ENCODE data around the gene JAM3. TPM values are rescaled to one million over a fixed set of nuclear protein-coding genes. Genes with fewer than 3 reads are reported as not detected.

Gene JAM3
- total and polyA plus RNA-seq, 10 of the 15 experiments (the other 5 are each of a cell fraction or from before 2014, with no cell fraction given) = 0.04 to 1.1 (median 0.32) TPM; not detected in 1

DNA sequence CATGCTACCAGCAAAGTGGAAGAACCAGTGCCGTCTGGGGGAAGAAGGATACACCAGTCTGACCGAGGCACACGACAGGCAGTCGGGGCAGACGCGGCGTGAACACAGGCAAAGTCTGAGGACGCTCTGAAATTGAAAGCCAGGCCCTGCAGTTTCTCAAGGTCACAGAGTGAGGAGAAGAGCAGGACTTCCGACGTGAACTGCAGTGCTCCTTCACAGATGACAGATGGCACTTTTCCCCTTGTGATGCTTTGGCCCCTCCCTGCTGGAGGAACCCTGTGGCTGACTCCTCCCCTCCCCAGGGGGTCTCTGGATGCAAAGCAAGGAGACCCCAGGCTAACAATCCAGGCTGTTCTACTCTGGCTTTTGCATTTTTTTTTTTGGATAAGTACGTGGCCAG lies 19.6 kb upstream of the JAM3 start (continued):
- TF ChIP-seq RBBP5 (conservative IDR thresholded peaks at IDR 0.05) = no peak

DNA sequence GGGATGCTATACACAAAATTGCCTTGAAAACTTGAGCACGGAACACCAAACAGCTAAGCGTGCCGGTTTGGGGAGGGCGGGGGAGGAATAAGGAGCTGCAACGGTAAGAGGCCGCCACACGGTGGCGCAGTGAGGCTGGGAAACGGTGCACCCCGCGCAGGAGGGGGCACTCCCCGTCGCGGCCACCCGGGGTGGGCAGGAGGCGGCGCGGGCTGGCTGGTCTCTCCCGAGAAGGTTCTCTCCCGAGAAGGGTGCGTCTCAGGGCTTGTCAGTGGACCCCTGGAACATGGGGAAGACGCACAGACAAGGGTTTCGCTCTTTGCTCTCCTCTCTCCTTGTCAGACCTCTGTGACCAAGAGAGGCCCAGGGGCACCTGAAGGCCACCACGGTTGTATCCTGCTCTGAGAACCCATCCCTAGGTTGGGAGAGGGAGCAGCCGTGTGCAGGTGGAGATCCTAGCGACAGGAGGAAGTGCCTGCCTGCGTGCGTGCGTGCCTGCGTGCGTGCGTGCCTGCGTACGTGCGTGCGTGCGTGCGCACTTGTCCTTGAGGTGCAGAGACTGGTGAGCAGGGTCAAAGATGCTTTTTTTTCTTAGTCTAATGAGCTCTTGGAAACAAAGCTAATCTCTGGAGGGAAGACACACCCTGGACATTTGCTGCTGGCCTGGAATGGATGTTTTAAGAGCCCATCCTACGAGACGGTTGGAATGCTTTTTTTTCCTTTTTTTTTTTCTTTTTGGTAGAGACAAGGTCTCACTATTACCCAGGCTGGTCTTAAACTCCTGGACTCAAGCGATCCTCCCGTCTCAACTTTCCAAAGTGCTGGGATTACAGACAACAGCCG lies 18.1 kb upstream of the JAM3 start:
- ATAC-seq (peak; percentile 99), DNase-seq (ENCODE audit: low read depth, low spot score) (no peak), FAIRE-seq (peak; percentile 76)
- Histone ChIP-seq H3K79me2 (ENCODE audit: control insufficient read depth, insufficient read depth, low read length) (no peaks in the 10 kb centered on the region), H4K20me1 (ENCODE audit: control insufficient read depth, insufficient read depth) (no peaks in the 10 kb centered on the region), H3K9me3 (replicated peaks; ENCODE audit: control insufficient read depth, insufficient read depth, low read length) (no peaks in the 10 kb centered on the region), H3K27me3 (replicated peaks in 1 of 2; ENCODE audit: control insufficient read depth in 2 of 2, insufficient read depth in 2 of 2, low read length in 1 of 2) (no peaks in the 10 kb centered on the region; a peak in 1 of 4 replicates), H3K36me3 (ENCODE audit: control insufficient read depth in 2 of 2, insufficient read depth in 2 of 2, low read length in 1 of 2) (no peaks in the 10 kb centered on the region), H3K27ac (ENCODE audit: control insufficient read depth, insufficient read depth) (no peak overlapping the region), H3K9ac (ENCODE audit: control insufficient read depth, insufficient read depth, low read length) (no peak overlapping the region), H3K4me1 (ENCODE audit: control insufficient read depth, insufficient read depth, low read length) (no peaks in the 10 kb centered on the region), H2AFZ (ENCODE audit: control insufficient read depth, low read depth, low read length) (no peak overlapping the region), H3K4me3 (no peak overlapping the region), H3K4me2 (ENCODE audit: control insufficient read depth, insufficient read depth) (no peak overlapping the region)
- in situ Hi-C loops (cut with MboI) (loop anchor here (5.0 kb wide), 1 partner anchor 92 kb away; no protein-coding TSS in a partner anchor), intact Hi-C loops (cut with micrococcal nuclease; ENCODE audit: unreplicated experiment) (loop anchor here (1.0 kb wide), 2 partner anchors 48 to 89 kb away; no protein-coding TSS in a partner anchor)
- ChIA-PET CTCF (interaction anchor here (0.6 to 2.3 kb wide), 28 partner anchors 10 to 970 kb away, joined by 3 to 17 read pairs (median 4); no protein-coding TSS in a partner anchor), POLR2A (no interaction called here), RAD21 (ENCODE audit: unreplicated experiment) (interaction anchor here (0.7 to 1.2 kb wide), 6 partner anchors 11 to 123 kb away, joined by 3 to 11 read pairs (median 4); no protein-coding TSS in a partner anchor), SMC1A (ENCODE audit: uncharacterized antibody, unreplicated experiment) (interaction anchor here (0.8 to 1.2 kb wide), 5 partner anchors 13 to 178 kb away, joined by 3 to 4 read pairs (median 4); no protein-coding TSS in a partner anchor)
- 48% methylated on average over 43 of the region's 43 CpGs for WGBS (ENCODE audit: insufficient coverage, insufficient replicate concordance, low lambda C conversion rate, missing lambda C conversion rate)
- TF ChIP-seq, protein P1, sequence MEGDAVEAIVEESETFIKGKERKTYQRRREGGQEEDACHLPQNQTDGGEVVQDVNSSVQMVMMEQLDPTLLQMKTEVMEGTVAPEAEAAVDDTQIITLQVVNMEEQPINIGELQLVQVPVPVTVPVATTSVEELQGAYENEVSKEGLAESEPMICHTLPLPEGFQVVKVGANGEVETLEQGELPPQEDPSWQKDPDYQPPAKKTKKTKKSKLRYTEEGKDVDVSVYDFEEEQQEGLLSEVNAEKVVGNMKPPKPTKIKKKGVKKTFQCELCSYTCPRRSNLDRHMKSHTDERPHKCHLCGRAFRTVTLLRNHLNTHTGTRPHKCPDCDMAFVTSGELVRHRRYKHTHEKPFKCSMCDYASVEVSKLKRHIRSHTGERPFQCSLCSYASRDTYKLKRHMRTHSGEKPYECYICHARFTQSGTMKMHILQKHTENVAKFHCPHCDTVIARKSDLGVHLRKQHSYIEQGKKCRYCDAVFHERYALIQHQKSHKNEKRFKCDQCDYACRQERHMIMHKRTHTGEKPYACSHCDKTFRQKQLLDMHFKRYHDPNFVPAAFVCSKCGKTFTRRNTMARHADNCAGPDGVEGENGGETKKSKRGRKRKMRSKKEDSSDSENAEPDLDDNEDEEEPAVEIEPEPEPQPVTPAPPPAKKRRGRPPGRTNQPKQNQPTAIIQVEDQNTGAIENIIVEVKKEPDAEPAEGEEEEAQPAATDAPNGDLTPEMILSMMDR (IDR thresholded peaks at IDR 0.05 in 2 of 3, conservative IDR thresholded peaks at IDR 0.05 in 1 of 3; ENCODE audit: control insufficient read depth in 2 of 3, extremely low read depth in 1 of 3, insufficient read depth in 1 of 3, low read depth in 3 of 3, low read length in 3 of 3) = peak; percentile 84 to 88 (median 87)
- TF ChIP-seq YY1 (IDR thresholded peaks at IDR 0.05; ENCODE audit: low read depth, low read length) (peak; percentile 58; the same call in 1 of the 2 replicates), RAD21 (IDR thresholded peaks at IDR 0.05; ENCODE audit: insufficient read depth, low read depth, low read length) (peak; percentile 69), POU2F2 (IDR thresholded peaks at IDR 0.05; ENCODE audit: borderline replicate concordance, low read depth, low read length) (peak; percentile 29; the same call in 1 of the 3 replicates), SMC3 (IDR thresholded peaks at IDR 0.05; ENCODE audit: borderline replicate concordance, low read length) (peak; percentile 72), EGR1 (IDR thresholded peaks at IDR 0.05; ENCODE audit: borderline replicate concordance in 1 of 2, low read depth in 2 of 2, low read length in 2 of 2) (peak in 1 of 2 experiments; percentile 58; a peak in 1 of 3 replicates), ZNF207 (IDR thresholded peaks at IDR 0.05; ENCODE audit: borderline replicate concordance) (no peak), CBX5 (IDR thresholded peaks at IDR 0.05; ENCODE audit: low read depth) (no peak), BHLHE40 (IDR thresholded peaks at IDR 0.05; ENCODE audit: borderline replicate concordance in 1 of 2, low read depth in 2 of 2, low read length in 1 of 2) (peak in 1 of 2 experiments; percentile 49; a peak in 1 of 4 replicates), DPF2 (IDR thresholded peaks at IDR 0.05) (no peak)
- BruUV-seq (replicated peaks) = no TSS peak

Measured in GM12878 (cell line).